Heart left ventricle (tissue), 13 donors: ENCODE data around the gene ZNF740.

Source experiments
- CTCF ChIP-seq, 12 donors: fragments of 200-600 bp; sonication (generic) in 4 of 12; IDR thresholded peaks; one replicate each; pipeline versions ENCODE4 v1.5.0 to v1.8.0; 2018 to 2022; ENCODE audit warnings: antibody characterized with exemption in 12 of 12, mild to moderate bottlenecking in 5 of 12
- POLR2A ChIP-seq, 2 donors: fragments of 450-650 bp; IDR thresholded peaks; one replicate each; pipeline ENCODE4 v1.6.1; 2017; ENCODE audit warnings: antibody characterized with exemption in 2 of 2, mild to moderate bottlenecking in 2 of 2, moderate library complexity in 2 of 2
- donor health status: ischemic (EF 13 %, LVEDD 7.1; RV severe dilation, severe dysfunction).
- donor health status: DM: no; HTN: yes; CAD: no.
- donor health status: DM: no; HTN: no; CAD: no.
- donor health status: ischemic (EF 25% LVEDD 6.9; RV normal size, moderate dysfunction).
- donor health status: ischemic (EF 25% LVEDD 5.7; RV mildly dilated, moderate dysfunction).
- donor health status: ischemic (EF 35%, LVEDD 5.7; RV mildly dilated, moderate dysfunction).
- donor health status: nonischemic (EF 11% LVEDD 7.7; RV severe dilation, severe dysfunction).
- donor health status: DM: yes; HTN: yes; CAD: no.
- donor health status: PGD.
- donor health status: ischemic (EF 29% LVEDD 5.4; RV normal size, mild dysfunction).
- donor health status: nonischemic (EF 23%, LVEDD 6.1; RV moderate dilation, normal function).

- no peak for TF ChIP-seq CTCF (IDR thresholded peaks at IDR 0.05)
- no peak for TF ChIP-seq POLR2A (IDR thresholded peaks at IDR 0.05)
These were observed 45.3 kb downstream of the ZNF740 start for GRCh38 chr12:53225635-53226424.
